ENCODE measurements around the gene FRYL.

Gene FRYL

GRCh38 chr4:48542888-48543287 lies 237.2 kb downstream of the FRYL start:
- no peak for DNase-seq

DNA sequence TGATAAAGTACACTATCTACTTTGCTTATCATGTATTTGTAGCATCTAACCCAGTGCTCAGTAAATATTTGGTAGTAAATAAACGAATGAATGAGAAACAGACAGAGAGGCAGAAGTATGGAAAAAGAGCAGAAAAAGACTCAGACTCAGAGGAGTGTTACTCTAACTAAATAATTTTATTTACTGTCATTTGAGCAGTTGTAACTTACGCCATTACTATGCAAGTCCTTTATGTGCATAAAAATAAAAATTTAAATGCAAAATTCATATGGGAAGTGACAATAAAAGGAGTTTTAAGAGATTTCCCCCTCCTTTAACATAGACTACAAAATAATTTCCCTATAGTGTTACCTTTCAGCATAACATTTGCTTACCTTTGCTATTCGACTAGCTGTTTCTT lies 240.5 kb downstream of the FRYL start:
- DNase-seq: no peak

DNA sequence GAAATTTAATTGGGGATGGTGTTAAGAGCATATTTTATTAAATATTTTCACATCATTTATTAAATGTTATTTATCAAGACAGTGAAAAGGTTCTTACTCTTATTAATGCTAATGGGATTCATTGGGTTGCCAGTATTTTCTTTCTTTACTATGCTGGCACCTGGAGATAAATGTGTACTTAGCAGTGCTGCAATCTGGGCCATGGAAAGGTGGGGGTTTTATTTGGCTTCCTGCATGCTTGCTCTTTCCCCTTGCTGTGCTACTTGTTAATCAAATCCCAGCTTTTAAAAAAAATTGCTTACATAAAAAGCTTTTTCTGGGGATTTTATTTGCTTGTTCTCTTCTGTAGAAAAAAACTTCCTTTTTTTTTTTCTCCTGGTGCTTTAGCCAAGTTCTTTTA lies 241.7 kb downstream of the FRYL start:
- no peak for DNase-seq

- no peak for DNase-seq
Observed at GRCh38 chr4:48526406-48526805, 253.7 kb downstream of the FRYL start.

GRCh38 chr4:48518143-48518542 lies 261.9 kb downstream of the FRYL start:
- no peak for DNase-seq

DNA sequence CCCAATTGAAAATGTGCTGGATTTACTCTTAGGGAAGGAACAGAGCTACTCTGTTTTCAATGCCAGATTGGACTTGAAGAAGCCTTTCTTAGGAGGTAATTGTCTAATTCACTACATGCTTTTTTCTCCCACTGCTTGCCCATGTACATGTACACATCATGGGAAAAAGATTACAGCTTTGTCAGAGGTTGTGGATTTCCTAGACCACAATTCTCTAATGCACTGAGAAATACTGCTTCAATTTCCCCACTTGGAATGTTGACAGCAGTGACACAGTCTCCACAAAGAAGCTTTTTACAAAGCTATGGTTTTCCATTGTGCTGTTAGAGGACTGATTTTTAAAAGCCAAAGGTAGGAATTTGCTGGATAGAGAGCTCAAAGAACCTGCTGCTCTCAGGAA lies 270.5 kb downstream of the FRYL start:
- no peak for DNase-seq

DNA sequence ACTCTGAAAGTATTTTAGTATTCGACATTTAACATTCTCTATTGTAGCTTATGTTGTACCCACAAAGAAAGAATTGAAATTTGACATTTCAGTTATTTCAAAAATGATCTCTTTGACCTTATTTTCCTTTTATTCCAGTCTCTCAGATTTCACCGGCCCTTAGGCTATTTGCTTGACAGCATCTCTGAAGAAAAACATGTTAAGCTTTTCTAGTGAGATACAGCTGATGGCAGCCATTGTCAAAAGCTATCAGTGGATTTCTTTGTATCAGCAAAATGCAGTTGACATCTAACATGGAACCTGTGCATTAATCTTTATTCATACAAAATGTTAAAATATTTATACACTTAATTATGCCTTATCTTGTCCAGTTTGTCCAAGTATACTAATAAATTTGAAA lies 273.4 kb downstream of the FRYL start:
- DNase-seq: no peak

DNA sequence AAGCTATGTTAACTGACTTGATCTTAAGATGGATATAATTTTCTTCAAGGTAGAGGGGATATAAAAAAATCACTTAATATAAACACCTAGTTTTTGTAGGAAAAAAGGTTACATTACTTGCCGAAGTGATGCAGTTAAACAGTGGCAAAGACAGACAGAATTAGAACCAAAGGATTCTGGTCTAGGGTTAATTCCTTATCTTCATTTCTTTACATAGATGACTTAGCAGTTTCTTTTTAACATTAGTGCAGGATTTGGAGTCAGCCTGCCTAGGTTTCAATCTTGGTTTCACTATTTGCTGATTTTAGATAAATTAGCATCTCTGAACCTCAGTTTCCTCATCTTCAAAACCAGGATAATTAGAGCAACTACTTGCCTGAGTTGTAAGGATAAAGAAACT lies 275.7 kb downstream of the FRYL start:
- DNase-seq: no peak

DNA sequence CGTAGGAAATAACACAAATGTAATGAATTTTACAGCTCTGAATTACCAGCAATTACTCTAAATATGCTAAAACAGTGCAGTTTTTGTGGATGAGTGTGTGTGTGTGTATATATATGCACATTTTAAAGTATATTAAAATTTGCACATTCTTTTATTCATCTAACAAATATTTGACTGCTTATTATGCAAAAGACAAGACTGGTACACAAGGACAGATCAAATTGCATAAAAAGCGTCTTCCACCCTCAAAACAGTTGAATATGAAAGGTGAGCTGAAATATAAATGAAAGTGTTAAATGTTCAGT lies 276.1 kb downstream of the FRYL start:
- DNase-seq: no peak

GRCh38 chr4:48503233-48504025 lies 276.6 kb downstream of the FRYL start:
- DNase-seq: no peak

DNA sequence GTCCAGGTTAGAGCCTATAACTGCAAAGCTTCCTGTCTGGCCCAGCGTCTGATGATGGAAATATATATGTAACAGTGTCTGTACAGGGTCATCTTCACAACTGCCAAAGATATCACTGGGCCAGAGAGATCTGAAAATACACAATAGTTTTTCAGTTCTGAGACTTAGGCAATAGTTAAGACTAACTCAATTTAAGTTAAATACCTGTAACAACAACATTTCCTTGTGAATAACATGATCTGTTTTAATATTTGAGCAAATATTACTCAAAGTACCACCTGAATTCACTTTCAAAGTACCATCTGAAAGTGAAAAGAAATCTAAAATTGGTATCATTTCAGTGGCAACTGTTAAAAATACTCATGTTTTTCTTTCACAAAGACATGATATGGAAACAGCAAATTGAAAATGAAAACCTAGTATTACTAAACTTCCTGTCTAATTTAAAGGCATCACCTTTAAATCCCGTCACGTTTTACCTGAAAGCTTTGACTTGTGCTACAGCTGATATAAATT lies 280.5 kb downstream of the FRYL start:
- no peak for DNase-seq

GRCh38 chr4:48498895-48499294 lies 281.2 kb downstream of the FRYL start:
- no peak for DNase-seq

GRCh38 chr4:48495941-48496340 lies 284.1 kb downstream of the FRYL start:
- no peak for DNase-seq

DNA sequence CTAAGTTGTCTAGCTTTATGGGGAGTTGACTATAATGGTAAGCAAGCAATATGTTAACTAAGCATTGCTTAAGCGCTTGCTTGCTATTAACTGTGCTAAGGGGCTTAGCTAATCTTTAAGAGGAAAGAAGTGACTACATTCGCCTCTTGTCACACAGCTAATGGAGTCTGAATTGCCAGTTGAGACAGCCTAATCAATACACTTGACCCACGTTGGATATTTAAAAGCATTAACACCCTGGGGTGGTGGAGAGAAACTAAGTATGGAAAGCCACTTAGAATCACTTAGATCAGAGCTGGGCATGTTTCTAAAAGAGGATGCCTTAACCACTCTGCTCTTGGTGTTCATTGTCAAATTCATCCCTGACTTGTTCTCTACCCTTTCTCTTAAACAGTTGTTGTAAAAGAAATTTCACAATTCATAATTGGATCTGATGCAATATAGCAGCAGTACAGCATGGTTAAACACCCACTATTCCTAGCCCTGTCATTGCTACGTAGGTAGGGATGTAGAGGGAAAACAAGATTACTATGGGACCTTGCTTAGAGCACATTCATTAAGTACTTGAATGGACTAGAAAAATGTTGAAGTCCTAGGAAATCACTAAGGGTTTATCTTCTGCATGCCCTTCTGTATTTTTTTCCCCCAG lies 286.5 kb downstream of the FRYL start:
- no peak for DNase-seq

DNA sequence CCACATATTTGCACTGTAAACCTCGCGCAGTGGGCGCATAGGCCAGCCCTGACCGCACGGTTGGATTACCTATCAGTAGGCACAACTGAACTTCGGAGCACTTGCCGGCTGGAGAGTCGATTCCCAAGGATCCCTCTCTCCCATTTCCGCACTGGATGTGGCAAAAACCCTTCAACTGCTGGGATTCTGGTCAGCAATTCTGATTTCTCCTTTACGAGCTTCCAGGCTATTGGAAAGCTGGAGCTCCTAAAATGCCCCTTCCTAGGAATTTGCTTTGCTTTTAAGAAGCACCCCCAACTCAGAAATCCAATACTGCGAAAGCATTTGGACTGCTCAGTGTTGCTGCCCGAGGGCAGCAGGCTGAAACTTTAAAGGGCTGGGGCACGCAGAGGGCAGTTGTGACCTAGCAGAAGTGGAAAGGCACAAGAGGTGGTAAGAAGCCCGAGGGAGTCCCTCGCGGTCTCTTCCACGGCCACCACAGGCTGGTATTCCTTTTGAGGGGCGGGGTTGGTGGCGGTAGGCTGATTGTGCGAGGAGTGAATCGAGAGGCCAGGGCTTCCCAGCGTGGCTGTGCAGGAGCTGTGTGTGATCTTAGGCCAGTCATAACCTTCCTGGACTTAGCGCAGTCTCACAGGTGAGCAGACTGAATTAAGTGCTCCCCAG lies 288.4 kb downstream of the FRYL start:
- no peak for DNase-seq

- DNase-seq: no peak
Observed at GRCh38 chr4:48490680-48491513, 289.2 kb downstream of the FRYL start.

DNA sequence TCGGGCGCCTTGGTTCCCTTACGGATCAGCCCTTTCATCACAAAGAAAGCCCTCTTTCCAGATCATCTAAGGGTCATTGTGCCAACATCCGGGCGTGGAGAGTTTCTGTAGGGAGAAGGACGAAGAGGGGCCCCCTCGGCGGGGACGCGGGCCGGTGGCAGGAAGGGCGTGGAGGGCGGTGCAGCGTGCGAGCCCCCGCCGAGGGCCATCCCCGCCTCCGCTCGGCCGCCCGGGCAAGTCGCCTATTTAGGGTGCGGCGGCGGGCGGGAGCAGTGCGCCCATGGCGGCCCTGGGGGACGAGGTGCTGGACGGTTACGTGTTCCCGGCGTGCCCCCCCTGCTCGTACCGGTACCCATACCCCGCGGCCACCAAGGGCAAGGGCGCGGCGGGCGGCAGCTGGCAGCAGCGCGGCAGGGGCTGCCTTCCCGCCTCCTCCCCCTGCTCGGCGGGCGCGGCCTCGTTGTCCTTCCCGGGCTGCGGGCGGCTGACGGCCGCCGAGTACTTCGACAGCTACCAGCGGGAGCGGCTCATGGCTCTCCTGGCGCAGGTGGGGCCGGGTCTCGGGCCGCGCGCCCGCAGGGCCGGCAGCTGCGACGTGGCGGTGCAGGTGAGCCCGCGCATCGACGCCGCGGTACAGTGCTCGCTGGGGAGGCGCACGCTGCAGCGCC lies 289.9 kb downstream of the FRYL start, which contains the start of gene ZAR1:
Gene ZAR1 (plus strand): TSS at position 241 of the 668 bp plus-strand sequence. CDS start 40 bp downstream, at position 281.
- no peak for DNase-seq

- no peak for DNase-seq
Observed at GRCh38 chr4:48489683-48490011, 290.4 kb downstream of the FRYL start.

GRCh38 chr4:48484494-48485168 lies 295.4 kb downstream of the FRYL start:
- DNase-seq: no peak

DNA sequence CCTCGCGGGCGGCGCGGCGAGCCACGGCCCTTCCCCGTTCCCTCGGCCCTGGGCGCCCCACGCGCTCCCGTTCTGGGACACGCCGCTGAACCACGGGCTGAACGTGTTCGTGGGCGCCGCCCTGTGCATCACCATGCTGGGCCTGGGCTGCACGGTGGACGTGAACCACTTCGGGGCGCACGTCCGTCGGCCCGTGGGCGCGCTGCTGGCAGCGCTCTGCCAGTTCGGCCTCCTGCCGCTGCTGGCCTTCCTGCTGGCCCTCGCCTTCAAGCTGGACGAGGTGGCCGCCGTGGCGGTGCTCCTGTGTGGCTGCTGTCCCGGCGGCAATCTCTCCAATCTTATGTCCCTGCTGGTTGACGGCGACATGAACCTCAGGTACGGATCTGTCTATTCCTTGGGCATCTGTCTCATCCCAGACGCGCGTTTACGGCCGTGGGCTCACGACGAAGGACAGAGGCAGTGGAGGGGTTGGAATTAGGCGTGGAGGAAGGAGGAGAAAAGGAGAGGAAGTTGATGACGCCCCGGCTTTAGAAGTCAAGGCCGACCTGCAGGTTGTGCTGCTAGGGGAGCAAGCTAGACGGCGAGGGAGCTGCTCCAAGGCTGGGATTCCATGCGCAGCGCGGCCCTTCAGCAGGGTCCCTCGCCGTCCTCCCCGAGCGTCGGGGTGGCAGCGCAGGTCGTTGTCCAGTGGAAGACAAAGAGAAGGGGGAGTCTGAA lies 296.1 kb downstream of the FRYL start:
- DNase-seq: no peak

Measured in CD4-positive, alpha-beta T cell treated with Interferon gamma for 1 hour (primary cell).